ENCODE measurements around the gene MEGF9.

The MEGF9 gene

GRCh38 chr9:120569556-120569955 lies 144.7 kb downstream of the MEGF9 start:
- TF ChIP-seq, protein P1, sequence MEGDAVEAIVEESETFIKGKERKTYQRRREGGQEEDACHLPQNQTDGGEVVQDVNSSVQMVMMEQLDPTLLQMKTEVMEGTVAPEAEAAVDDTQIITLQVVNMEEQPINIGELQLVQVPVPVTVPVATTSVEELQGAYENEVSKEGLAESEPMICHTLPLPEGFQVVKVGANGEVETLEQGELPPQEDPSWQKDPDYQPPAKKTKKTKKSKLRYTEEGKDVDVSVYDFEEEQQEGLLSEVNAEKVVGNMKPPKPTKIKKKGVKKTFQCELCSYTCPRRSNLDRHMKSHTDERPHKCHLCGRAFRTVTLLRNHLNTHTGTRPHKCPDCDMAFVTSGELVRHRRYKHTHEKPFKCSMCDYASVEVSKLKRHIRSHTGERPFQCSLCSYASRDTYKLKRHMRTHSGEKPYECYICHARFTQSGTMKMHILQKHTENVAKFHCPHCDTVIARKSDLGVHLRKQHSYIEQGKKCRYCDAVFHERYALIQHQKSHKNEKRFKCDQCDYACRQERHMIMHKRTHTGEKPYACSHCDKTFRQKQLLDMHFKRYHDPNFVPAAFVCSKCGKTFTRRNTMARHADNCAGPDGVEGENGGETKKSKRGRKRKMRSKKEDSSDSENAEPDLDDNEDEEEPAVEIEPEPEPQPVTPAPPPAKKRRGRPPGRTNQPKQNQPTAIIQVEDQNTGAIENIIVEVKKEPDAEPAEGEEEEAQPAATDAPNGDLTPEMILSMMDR (IDR thresholded peaks at IDR 0.05), result no peak
- peak overlapping the region in 1 of 2 donors; percentile 78 for H3K27ac ChIP-seq

DNA sequence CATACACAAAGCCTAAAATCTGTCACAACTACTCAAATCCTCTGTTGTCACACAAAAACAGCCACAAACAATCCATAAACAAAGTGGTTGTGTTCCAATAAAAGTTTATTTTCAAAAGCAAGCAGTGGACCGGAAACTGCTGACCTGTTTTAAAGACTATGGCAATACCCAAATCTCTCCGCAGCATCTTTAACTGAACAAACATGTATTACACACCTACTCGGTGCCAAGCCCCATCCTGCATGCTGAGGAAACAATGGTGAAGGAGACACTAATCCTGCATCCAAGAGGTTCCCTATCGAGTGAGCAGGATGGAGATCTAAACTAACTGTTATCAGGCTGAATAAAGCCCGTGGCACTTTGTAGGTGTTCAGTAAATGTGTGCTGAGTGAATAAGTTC lies 145.5 kb downstream of the MEGF9 start:
- Histone ChIP-seq H3K27ac (no peak overlapping the region), H3K4me3 (no peak overlapping the region)
- DNase-seq (ENCODE audit: low spot score), result no peak
- TF ChIP-seq, protein P1 (IDR thresholded peaks at IDR 0.05), result no peak

More at GRCh38 chr9:120569556-120569955, 144.7 kb downstream of the MEGF9 start:
- no peak overlapping the region for H3K4me3 ChIP-seq
- no peak for DNase-seq (ENCODE audit: low spot score)

DNA sequence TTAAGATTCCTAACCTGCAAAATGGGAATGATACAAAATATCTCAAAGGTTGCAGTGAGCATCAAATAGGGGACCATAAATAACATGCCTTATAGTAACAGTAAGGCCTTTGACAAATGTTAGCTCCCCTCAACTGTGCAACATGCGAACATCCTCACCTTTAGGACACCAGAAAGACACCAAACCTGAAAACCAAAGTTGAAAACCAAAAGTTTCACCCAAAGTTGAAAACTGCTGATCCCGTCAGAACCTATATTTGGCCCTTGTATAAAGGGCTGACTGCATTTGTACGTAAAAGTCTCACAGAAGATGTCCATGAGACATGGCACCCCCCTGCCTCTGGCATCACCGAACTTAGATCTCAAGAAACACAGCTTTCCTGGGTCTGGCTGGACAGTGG lies 146.4 kb downstream of the MEGF9 start:
- no peak for DNase-seq (ENCODE audit: low spot score)
- Histone ChIP-seq H3K27ac (no peak overlapping the region), H3K4me3 (no peak overlapping the region)
- TF ChIP-seq, protein P1 (IDR thresholded peaks at IDR 0.05), result no peak

DNA sequence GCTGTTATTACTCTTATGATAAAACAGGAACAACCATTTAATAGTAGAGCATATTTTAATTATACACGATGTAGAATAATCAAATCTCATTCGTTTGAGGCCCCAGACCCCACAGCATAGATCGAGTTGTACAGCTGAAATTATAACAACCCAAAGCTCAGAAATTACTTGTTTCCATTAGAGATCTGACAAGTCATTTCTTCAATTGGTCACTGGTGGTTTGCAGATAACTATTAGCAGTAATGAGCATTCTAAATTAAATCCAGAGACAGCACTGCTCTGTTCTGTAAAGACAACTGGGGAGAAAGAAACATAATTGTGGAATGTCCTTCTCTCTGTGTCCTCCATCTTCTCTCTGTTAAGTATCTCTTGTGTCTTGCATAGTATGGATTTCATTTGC lies 147.2 kb downstream of the MEGF9 start:
- TF ChIP-seq, protein P1 (IDR thresholded peaks at IDR 0.05), result no peak
- DNase-seq (ENCODE audit: low spot score), result no peak
- Histone ChIP-seq H3K4me3 (no peak overlapping the region), H3K27ac (no peak overlapping the region)

DNA sequence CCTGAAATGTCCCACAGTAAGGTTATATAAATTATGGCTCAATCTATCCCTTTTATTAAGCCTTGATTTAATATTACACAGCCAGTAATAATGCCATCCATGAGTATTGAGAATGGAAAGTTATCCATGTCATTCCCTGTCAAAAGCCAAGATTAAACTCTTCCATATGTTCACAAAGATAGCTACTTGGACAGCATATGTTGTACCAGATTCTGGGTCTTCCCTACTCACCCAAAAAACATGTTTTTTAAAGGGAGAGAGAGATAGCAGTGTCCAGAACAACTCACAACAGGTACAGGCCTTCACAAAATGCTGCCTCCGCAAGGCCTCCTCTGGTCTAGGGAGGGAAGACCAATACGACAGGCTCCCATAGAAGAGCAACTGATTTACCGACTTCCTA lies 149.7 kb downstream of the MEGF9 start:
- DNase-seq (ENCODE audit: low spot score), result no peak
- Histone ChIP-seq H3K27ac (no peak overlapping the region), H3K4me3 (no peak overlapping the region)
- TF ChIP-seq, protein P1 (IDR thresholded peaks at IDR 0.05), result no peak

DNA sequence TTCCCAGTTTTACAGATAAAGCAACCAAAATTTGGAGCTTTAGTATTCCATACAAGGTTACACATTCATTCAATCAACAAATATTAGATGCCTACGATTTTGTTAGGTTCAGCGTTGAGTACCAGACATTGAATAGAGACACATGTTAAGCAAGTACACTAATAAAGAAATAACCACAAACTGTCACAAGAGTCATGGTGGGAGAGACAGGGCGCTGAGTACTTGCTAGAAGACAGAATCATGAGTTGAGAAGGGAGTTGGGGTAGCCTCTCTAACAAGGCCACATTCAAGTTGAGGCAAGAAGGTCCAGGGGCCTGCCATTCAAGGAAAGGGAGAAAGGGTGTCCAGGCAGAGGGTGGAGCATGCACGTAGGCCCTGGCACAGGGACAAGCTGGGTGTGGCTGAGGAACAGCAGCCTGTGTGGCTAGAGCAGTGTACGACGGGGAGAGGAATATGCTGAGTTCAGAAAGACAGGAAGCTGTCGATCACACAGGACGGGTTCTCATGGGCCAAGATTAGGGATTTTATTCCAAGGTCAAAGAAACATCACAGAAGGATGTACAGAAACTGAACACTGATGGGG lies 151.3 kb downstream of the MEGF9 start:
- Histone ChIP-seq H3K27ac (no peak overlapping the region), H3K4me3 (no peak overlapping the region)
- TF ChIP-seq, protein P1 (IDR thresholded peaks at IDR 0.05), result no peak
- no peak for DNase-seq (ENCODE audit: low spot score)

- H3K4me3 ChIP-seq, result no peak overlapping the region
- TF ChIP-seq, protein P1 (IDR thresholded peaks at IDR 0.05), result no peak
- no peak for DNase-seq (ENCODE audit: low spot score)
These were observed 152.6 kb downstream of the MEGF9 start for GRCh38 chr9:120561709-120562108.

More at GRCh38 chr9:120561709-120562108, 152.6 kb downstream of the MEGF9 start:
- no peak overlapping the region for H3K27ac ChIP-seq
